ENCODE results near the gene HOXC6.

Gene HOXC6

DNA sequence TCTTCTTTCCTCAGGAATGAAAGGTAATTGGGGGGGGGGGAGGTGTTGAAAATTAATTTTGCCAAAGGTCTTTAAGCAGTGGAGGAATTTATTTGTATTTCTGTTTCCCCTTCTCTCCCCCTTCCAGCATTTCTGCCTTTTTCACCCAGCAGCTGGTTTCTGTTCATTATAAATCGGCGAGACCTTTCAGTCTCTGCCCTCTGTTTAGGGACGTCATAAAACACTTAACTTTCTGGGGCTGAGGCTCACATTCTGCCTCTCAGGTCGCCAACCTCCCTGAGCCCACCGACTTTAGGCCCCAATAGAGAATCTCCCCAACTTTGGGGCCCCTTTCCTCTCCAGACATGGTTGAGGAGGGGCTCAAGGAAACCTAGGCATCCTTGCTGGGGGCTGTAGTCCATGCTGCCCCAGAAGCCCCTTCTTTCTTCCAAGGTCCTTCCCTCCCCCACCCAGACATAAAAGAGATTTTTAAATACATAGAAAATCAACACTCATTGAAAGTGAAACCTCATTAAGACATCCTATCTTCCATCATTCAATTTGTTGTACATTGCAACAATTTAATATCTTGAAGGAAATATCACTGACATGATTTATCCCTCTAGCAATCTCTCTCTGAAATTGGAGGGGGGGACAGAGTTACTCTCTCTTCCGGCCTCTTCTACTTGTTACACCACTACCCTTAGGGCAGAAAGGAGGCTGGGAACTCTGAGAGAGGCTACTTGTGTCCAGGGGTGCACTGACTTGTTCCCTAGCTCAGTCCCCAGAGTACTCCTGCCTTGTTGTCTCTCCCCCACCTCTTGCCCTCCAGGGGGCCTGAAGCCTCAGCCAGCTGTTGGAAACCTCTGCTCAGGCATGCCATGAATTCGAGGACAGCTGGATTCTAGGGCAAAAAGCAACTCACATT, 2.5 kb upstream of the HOXC6 start:
- no peaks in the 10 kb centered on the region for H3K9me3 Mint-ChIP-seq
- H3K4me3 Mint-ChIP-seq, result no peak overlapping the region
- peaks cover 69% of the 10 kb centered on the region for H3K27me3 Mint-ChIP-seq
- peaks cover 15% of the 10 kb centered on the region for H3K4me1 Mint-ChIP-seq
- no peaks in the 10 kb centered on the region for H3K36me3 Mint-ChIP-seq
- no peak overlapping the region for H3K27ac Mint-ChIP-seq

DNA sequence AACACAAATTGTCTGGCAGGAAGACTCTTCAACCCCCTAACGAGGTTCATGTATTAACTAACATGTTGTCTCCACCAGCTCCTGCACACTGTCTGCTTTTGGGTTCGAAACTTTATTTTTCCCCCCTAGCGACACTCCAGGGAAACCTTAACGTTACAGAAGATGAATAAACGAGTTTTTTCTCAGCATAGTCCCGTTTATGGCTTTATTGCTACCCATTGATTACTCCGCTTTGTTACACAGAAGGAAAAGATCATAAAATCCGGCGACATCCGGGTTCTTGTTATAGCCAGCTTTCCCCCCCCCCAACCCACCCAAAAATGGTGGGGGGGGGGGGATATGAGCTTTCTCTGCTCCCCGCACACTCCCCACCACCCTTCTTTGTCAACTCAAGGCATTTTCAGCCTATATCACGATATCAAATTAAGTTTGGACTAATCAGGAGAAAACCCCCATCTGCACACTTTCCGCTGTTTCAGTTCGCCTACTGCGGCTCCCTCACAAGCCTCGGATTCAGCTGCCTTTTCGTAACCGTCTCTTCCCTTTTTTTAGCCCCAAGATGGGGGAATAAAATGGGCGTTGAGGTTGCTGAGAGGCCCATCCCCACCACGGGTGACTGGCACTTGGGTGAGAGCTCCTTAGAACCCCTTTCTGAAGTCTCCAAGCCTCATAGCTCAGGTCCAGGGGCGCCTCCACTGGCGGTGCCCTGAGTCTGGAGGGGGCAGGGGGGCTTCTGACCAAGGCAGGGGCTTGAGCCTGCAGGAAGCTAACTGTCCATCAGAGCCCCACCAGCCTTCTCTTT, 1.4 kb upstream of the HOXC6 start:
- Mint-ChIP-seq H3K9me3 (no peaks in the 10 kb centered on the region), H3K4me3 (no peak overlapping the region)

DNA sequence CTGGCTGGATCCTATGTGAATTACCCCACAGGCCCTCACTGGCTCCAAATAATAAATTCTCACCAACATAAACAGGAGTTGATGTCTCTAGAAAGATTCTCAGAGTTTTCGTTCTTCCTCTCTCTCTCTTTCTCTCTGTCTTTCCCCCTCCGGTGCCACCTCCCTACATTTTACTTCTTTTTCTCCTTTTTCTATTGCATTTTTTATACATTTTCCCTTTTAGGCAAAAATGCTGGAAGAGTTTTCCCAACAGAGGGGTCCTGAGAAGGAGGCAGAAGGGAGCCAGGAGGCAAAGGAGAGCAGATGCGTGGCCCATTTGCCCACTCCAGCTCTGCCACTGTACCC, 826 bp upstream of the HOXC6 start:
- Mint-ChIP-seq H3K4me1 (peaks cover 15% of the 10 kb centered on the region), H3K4me3 (peak overlapping the region; percentile 16), H3K27ac (no peak overlapping the region), H3K9me3 (no peaks in the 10 kb centered on the region), H3K27me3 (peaks cover 65% of the 10 kb centered on the region), H3K36me3 (no peaks in the 10 kb centered on the region)

More for the DNA sequence above, 1.4 kb upstream of the HOXC6 start:
- Mint-ChIP-seq H3K27ac (no peak overlapping the region), H3K4me1 (peaks cover 15% of the 10 kb centered on the region), H3K27me3 (peaks cover 66% of the 10 kb centered on the region), H3K36me3 (no peaks in the 10 kb centered on the region)

DNA sequence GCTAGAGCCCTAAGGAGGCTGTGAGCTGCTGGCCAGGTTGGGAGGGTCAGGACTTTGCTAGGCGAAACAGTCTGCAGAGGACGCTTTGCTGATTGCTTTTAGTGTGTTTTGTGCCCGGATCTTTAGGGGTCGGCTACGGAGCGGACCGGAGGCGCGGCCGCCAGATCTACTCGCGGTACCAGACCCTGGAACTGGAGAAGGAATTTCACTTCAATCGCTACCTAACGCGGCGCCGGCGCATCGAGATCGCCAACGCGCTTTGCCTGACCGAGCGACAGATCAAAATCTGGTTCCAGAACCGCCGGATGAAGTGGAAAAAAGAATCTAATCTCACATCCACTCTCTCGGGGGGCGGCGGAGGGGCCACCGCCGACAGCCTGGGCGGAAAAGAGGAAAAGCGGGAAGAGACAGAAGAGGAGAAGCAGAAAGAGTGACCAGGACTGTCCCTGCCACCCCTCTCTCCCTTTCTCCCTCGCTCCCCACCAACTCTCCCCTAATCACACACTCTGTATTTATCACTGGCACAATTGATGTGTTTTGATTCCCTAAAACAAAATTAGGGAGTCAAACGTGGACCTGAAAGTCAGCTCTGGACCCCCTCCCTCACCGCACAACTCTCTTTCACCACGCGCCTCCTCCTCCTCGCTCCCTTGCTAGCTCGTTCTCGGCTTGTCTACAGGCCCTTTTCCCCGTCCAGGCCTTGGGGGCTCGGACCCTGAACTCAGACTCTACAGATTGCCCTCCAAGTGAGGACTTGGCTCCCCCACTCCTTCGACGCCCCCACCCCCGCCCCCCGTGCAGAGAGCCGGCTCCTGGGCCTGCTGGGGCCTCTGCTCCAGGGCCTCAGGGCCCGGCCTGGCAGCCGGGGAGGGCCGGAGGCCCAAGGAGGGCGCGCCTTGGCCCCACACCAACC, 1.5 kb downstream of the HOXC6 start:
- peak overlapping the region; percentile 17 for H3K27ac Mint-ChIP-seq
- H3K4me3 Mint-ChIP-seq, result no peak overlapping the region
- no peaks in the 10 kb centered on the region for H3K9me3 Mint-ChIP-seq
- H3K36me3 Mint-ChIP-seq, result no peaks in the 10 kb centered on the region
- H3K27me3 Mint-ChIP-seq, result peaks cover 59% of the 10 kb centered on the region
- peaks cover 24% of the 10 kb centered on the region for H3K4me1 Mint-ChIP-seq

DNA sequence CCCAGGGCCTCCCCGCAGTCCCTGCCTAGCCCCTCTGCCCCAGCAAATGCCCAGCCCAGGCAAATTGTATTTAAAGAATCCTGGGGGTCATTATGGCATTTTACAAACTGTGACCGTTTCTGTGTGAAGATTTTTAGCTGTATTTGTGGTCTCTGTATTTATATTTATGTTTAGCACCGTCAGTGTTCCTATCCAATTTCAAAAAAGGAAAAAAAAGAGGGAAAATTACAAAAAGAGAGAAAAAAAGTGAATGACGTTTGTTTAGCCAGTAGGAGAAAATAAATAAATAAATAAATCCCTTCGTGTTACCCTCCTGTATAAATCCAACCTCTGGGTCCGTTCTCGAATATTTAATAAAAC, 2.2 kb downstream of the HOXC6 start:
- H3K9me3 Mint-ChIP-seq, result no peaks in the 10 kb centered on the region
- H3K4me3 Mint-ChIP-seq, result no peak overlapping the region
- H3K4me1 Mint-ChIP-seq, result peaks cover 27% of the 10 kb centered on the region
- H3K36me3 Mint-ChIP-seq, result no peaks in the 10 kb centered on the region
- H3K27ac Mint-ChIP-seq, result peak overlapping the region; percentile 62
- peaks cover 62% of the 10 kb centered on the region for H3K27me3 Mint-ChIP-seq

DNA sequence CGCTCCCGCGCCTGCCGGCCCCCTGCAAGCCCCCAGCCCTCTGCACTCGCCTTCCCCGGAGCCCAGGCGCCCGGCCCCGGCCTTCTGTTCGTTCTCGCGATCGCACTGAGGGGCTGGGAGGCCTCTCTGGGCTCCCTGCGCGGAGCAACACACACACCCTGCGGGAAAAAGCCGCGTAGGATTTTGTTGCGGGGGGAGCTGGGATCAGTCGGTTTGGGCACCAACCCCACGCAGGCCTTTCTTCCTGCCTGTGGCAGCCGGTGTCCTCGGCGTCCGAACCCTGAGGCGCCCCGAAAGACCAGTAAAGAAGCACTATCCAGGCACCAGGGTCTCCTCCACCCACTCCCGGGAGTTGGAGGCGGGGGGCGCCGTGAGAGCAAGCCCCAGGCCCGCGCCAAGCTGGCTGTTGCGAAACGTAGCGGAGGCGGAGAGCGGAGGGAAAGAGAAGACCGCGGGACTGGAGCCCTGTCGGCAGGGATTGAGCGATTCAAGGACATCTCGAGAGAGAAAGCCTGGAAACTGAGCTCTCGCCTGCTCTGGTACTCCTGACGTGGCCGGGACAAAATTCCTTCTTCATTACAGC, 2.7 kb downstream of the HOXC6 start:
- H3K4me3 Mint-ChIP-seq, result peak overlapping the region; percentile 30
- no peaks in the 10 kb centered on the region for H3K9me3 Mint-ChIP-seq
- H3K27me3 Mint-ChIP-seq, result peaks cover 60% of the 10 kb centered on the region
- peaks cover 27% of the 10 kb centered on the region for H3K4me1 Mint-ChIP-seq
- H3K36me3 Mint-ChIP-seq, result no peaks in the 10 kb centered on the region
- H3K27ac Mint-ChIP-seq, result no peak overlapping the region

DNA sequence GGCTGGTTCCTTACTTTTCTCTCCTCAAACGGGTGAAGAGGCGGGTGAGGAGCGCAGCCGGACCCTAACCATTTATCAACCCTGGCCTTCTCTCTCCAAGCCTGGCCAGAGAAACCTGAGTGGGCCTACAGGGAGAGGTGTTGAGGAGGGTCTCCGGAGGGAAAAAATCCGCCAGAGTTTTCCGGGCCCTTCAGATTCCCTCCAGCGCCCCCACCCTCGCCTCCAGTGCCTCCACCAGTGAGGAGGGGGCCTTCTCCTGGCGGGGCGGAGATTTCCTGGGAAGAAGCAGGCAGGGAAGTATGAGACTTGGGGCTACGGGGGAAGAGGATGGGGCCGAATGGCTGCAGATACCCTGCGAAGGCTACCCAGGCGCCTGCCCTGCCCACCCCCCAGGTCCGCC, 3.2 kb downstream of the HOXC6 start:
- H3K9me3 Mint-ChIP-seq, result no peaks in the 10 kb centered on the region
- H3K4me1 Mint-ChIP-seq, result peaks cover 27% of the 10 kb centered on the region

DNA sequence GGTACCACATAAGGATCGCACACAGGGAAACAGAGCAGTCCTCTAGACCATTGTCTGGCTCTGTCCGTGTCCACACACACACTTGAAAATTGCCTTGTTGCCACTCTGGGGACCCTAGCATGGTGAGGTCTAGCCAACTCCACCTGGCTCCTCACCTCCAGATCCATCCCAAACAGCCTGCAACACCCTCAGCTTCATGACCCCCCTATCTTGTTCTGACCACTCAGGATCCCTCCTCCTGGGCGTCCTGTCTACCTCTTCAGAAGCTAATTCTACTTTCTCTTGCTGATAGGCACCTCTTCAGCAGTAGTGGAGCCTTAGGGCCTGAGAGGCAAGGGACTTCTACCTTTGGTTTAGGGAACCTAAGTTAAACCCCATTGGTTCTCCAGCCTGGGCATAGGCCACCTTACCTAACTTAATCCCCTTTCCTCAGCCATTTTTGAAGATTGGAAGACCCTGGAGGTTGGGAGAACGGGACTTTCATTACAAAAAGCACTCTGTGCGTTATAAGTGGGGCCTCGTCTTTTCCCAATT, 3.9 kb downstream of the HOXC6 start:
- peaks cover 54% of the 10 kb centered on the region for H3K27me3 Mint-ChIP-seq
- no peaks in the 10 kb centered on the region for H3K36me3 Mint-ChIP-seq
- no peak overlapping the region for H3K4me3 Mint-ChIP-seq
- no peak overlapping the region for H3K27ac Mint-ChIP-seq
- H3K9me3 Mint-ChIP-seq, result no peaks in the 10 kb centered on the region
- H3K4me1 Mint-ChIP-seq, result peaks cover 20% of the 10 kb centered on the region

More for the DNA sequence above, 3.2 kb downstream of the HOXC6 start:
- no peak overlapping the region for H3K4me3 Mint-ChIP-seq
- H3K27ac Mint-ChIP-seq, result no peak overlapping the region
- H3K27me3 Mint-ChIP-seq, result peaks cover 59% of the 10 kb centered on the region
- H3K36me3 Mint-ChIP-seq, result no peaks in the 10 kb centered on the region

DNA sequence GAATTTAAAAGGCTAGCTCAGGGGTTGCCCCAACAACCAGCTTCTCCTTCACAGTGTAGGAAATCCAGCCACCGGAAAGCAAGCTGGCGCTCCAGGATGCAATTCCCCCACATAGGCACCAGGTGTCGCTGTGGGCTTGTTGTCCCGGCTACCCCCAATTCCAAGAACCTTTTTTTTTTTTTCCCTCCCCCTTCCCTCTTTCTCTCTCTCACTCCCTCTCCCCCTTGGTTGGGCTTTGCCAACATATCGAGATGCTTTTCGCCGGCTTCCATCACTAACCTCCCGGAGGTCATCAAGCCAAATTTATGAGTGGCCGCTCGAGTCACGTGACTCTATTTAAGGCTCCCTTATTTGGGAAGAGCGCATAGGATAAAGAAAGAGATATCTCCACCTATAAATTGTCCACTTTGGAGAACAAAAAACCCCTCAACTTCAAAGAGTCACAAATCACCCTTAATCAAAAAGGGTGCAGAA, 4.4 kb downstream of the HOXC6 start, which contains the start of gene HOXC5:
HOXC5 (plus strand) TSS at position 424 of the 474 bp plus-strand sequence. CDS start 73 bp downstream, outside the sequence.
- no peak within 1 kb of the TSS for H3K27ac Mint-ChIP-seq
- peak within 1 kb of the TSS; percentile 71 for H3K4me3 Mint-ChIP-seq
- H3K27me3 Mint-ChIP-seq, result peaks cover 55% of the 10 kb centered on the region

DNA sequence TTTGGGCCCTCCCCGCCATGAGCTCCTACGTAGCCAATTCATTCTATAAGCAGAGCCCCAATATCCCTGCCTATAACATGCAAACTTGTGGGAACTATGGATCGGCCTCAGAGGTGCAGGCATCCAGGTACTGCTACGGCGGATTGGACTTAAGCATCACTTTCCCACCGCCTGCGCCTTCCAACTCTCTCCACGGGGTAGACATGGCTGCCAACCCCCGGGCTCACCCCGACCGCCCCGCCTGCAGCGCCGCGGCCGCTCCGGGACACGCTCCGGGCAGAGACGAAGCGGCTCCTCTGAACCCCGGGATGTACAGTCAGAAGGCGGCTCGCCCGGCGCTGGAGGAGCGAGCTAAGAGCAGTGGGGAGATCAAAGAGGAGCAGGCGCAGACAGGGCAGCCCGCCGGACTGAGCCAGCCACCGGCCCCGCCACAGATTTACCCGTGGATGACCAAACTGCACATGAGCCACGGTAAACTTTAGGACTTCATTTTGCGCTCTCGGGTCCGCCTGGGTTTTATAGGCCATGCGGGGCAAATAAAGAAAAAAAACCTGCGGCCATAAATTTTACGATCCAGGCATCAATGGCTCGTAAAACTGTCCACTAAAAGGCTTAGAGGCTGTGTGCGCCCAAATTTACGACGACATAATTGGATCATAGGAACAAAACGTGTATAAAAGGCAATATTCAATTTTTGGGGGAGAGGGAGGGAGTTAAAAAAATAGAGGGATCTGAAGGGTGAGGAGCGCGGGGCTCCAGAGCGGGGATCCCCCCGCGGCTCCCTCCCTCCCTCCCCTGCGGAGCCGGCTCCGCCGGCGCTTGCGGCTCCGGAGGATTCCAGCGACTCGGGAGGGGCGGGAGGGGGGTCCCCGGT, 5.1 kb downstream of the HOXC6 start:
- Mint-ChIP-seq H3K27ac (no peak overlapping the region), H3K4me1 (peaks cover 20% of the 10 kb centered on the region), H3K36me3 (no peaks in the 10 kb centered on the region), H3K27me3 (peaks cover 54% of the 10 kb centered on the region), H3K4me3 (peak overlapping the region; percentile 71), H3K9me3 (no peaks in the 10 kb centered on the region)

More for the DNA sequence above, 4.4 kb downstream of the HOXC6 start, which contains the start of gene HOXC5:
- peaks cover 20% of the 10 kb centered on the region for H3K4me1 Mint-ChIP-seq
- H3K36me3 Mint-ChIP-seq, result no peaks in the 10 kb centered on the region
- no peaks in the 10 kb centered on the region for H3K9me3 Mint-ChIP-seq

DNA sequence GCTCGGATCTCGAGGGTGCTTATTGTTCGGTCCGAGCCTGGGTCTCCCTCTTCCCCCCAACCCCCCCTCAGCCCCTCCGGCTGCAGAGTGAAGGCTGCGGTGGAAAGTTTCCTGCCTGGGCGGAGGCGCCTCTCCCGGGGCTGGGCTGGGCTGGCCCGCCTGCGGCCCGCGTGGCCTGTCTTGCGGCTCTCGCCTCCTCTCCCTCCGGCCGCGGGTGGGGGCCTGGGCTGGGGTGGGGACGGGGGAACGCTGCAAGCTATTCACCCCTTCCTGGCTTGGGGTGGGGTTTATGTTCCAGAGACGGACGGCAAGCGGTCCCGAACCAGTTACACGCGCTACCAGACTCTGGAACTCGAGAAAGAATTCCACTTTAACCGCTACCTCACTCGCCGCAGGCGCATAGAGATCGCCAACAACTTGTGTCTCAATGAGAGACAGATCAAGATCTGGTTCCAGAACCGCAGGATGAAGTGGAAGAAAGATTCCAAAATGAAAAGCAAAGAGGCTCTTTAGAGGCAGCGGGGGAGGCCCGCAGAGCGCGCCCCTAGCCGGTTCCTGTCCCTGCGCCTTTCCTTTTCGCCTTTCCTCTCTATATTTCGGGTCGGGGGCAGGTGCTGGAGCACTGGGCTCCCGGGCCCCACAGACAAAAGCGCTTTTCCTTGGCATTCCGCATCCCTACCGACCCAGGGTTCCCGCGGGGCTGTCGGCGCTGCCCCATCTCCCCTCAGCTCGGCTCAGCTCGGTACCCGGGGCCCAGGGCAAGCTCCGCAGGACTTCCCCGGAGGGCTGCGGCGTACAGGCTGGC, 5.9 kb downstream of the HOXC6 start:
- Mint-ChIP-seq H3K27ac (no peak overlapping the region), H3K27me3 (peaks cover 58% of the 10 kb centered on the region), H3K9me3 (no peaks in the 10 kb centered on the region), H3K4me3 (peak overlapping the region; percentile 16), H3K4me1 (peaks cover 20% of the 10 kb centered on the region), H3K36me3 (no peaks in the 10 kb centered on the region)

DNA sequence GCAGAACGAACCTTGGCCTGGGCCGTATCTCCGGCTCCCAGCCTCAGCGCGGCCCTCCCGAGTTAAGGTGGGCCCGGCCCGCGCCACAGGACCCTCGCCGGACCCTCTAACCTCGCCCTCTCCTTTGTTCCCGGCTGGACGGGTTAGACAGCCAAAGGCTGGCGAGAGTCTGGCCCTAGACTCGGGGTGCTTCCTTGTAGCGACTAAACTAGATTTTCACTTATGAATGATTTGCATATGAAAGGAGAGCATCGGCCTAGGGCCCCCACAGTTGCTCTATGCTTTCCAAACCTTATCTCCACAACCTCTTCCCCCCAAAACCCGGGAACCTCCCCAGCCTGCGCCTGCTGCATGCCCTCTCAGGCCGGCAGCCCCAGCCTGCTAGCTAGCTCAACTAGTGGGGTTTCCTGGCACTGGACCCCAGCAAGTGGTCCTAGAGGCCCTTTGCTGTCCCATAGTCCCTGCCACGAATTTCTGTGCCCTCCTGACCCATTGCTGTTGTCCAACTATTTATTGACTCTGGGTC, 6.6 kb downstream of the HOXC6 start:
- Mint-ChIP-seq H3K9me3 (no peaks in the 10 kb centered on the region), H3K27ac (peak overlapping the region; percentile 38), H3K4me3 (no peak overlapping the region), H3K36me3 (no peaks in the 10 kb centered on the region), H3K4me1 (peaks cover 15% of the 10 kb centered on the region), H3K27me3 (peaks cover 59% of the 10 kb centered on the region)
